GM23338 (cell line): ENCODE data around the gene MNX1. TPM values are rescaled to one million over a fixed set of nuclear protein-coding genes. Genes with fewer than 3 reads are reported as not detected.

Source experiments
- ATAC-seq: fragments of 200-7000 bp; cut with Tn5 transposase; 3 replicates; pipeline ENCODE4 v1.9.1; 2020
- DNase-seq: peaks from one replicate; pipeline ENCODE4 v3.0.0-alpha.2; 2015; ENCODE audit warnings: low spot score
- H2AFZ ChIP-seq: fragments of 200-600 bp; sonication (generic); 2 replicates; pipeline ENCODE4 v1.8.0; 2016; ENCODE audit warnings: antibody characterized with exemption, mild to moderate bottlenecking, moderate library complexity
- H3F3A ChIP-seq: fragments of 200-600 bp; sonication (generic); replicated peaks from 2 replicates; pipeline ENCODE4 v1.8.0; 2017; ENCODE audit warnings: antibody characterized with exemption, mixed run types, low read depth
- H3K27ac ChIP-seq: fragments of 200-600 bp; sonication (generic); 2 replicates; pipeline ENCODE4 v1.6.1; 2016; ENCODE audit warnings: low read depth
- H3K27me3 ChIP-seq: fragments of 200-600 bp; sonication (generic); 2 replicates; pipeline ENCODE4 v1.8.0; 2016; ENCODE audit warnings: mild to moderate bottlenecking, mixed run types, moderate library complexity; ENCODE audit not compliant: insufficient read depth
- H3K36me3 ChIP-seq: fragments of 200-600 bp; sonication (generic); 2 replicates; pipeline ENCODE4 v1.8.0; 2016; ENCODE audit warnings: mild to moderate bottlenecking; ENCODE audit not compliant: insufficient read depth
- H3K4me1 ChIP-seq: fragments of 200-600 bp; sonication (generic); 2 replicates; pipeline ENCODE4 v1.8.0; 2016; ENCODE audit warnings: mild to moderate bottlenecking, moderate library complexity; ENCODE audit not compliant: insufficient read depth
- H3K4me2 ChIP-seq: fragments of 200-600 bp; sonication (generic); 2 replicates; pipeline ENCODE4 v1.7.1; 2017; ENCODE audit warnings: mixed run types
- H3K4me3 ChIP-seq: fragments of 200-600 bp; sonication (generic); 2 replicates; pipeline ENCODE4 v1.6.1; 2016; ENCODE audit warnings: mixed run types
- H3K79me2 ChIP-seq: fragments of 200-600 bp; sonication (generic); replicated peaks from 2 replicates; pipeline ENCODE4 v1.8.0; 2017; ENCODE audit warnings: mild to moderate bottlenecking; ENCODE audit not compliant: insufficient read depth
- H3K9me2 ChIP-seq: fragments of 200-600 bp; sonication (generic); 2 replicates; pipeline ENCODE4 v1.8.0; 2017; ENCODE audit not compliant: insufficient read depth
- H4K20me1 ChIP-seq: fragments of 200-600 bp; sonication (generic); replicated peaks from 2 replicates; pipeline ENCODE4 v1.8.0; 2017; ENCODE audit warnings: mild to moderate bottlenecking; ENCODE audit not compliant: insufficient read depth
- H3K27ac Mint-ChIP-seq: 2 replicates; pipeline ENCODE4 v1.8.0; 2020; ENCODE audit warnings: inconsistent platforms, mild to moderate bottlenecking, moderate library complexity, mixed read lengths
- H3K27me3 Mint-ChIP-seq: 3 replicates; pipeline ENCODE4 v1.8.0; 2022; ENCODE audit warnings: low read depth, mild to moderate bottlenecking, moderate library complexity, mixed read lengths, inconsistent platforms; ENCODE audit not compliant: insufficient read depth, poor library complexity
- H3K36me3 Mint-ChIP-seq: 3 replicates; pipeline ENCODE4 v1.8.0; 2021; ENCODE audit warnings: low read depth, mild to moderate bottlenecking, inconsistent platforms, moderate library complexity, mixed read lengths
- H3K4me1 Mint-ChIP-seq: 3 replicates; pipeline ENCODE4 v1.8.0; 2020; ENCODE audit warnings: mild to moderate bottlenecking, inconsistent platforms, mixed read lengths
- H3K4me3 Mint-ChIP-seq: 3 replicates; pipeline ENCODE4 v1.8.0; 2021; ENCODE audit warnings: moderate library complexity, mild to moderate bottlenecking, inconsistent platforms, mixed read lengths
- H3K9me3 Mint-ChIP-seq: 3 replicates; pipeline ENCODE4 v1.8.0; 2020; ENCODE audit warnings: moderate library complexity, mild to moderate bottlenecking, inconsistent platforms, mixed read lengths
- ZNF114 ChIP-seq: fragments of 250-450 bp; sonication (Bioruptor Pico); IDR thresholded peaks from 2 replicates; pipeline ENCODE4 v1.5.0; 2020; ENCODE audit warnings: mild to moderate bottlenecking, moderate library complexity
- polyA plus RNA-seq: library from polyadenylated mRNA; unstranded; fragments of >200 nt; fragmentation: Nextera tagmentation; extraction: Ambion mirVana; gene quantifications from 2 replicates; pipeline ENCODE4 v1.2.1, GENCODE V29; 2016
- total RNA-seq: library from RNA; depleted of rRNA; stranded (reverse); fragments of >200 nt; shearing (Covaris generic); gene quantifications from 2 replicates; pipeline ENCODE4 v1.2.3, GENCODE V29; 2014; rRNA removed

MNX1 gene
- total and polyA plus RNA-seq, 2 experiments from 2014 or later = 0.14 to 0.24 TPM

- Histone ChIP-seq H3K27ac (no peak overlapping the region), H3K79me2 (peaks cover 76% of the 10 kb centered on the region), H3K4me2 (no peak overlapping the region), H3K4me3 (no peak overlapping the region), H3K27me3 (no peaks in the 10 kb centered on the region), H3K36me3 (peaks cover 51% of the 10 kb centered on the region), H4K20me1 (peaks cover 78% of the 10 kb centered on the region), H3F3A (no peaks in the 10 kb centered on the region), H3K4me1 (peaks cover 20% of the 10 kb centered on the region), H3K9me2 (no peaks in the 10 kb centered on the region), H2AFZ (no peak overlapping the region)
- no peak overlapping the region for H3K4me3 Mint-ChIP-seq
- peaks cover 3% of the 10 kb centered on the region; the same call in 2 of the 3 replicates for H3K9me3 Mint-ChIP-seq
- H3K4me1 Mint-ChIP-seq = peaks cover 22% of the 10 kb centered on the region
- TF ChIP-seq ZNF114 = no peak
- DNase-seq (no peak), ATAC-seq (no peak)
- H3K36me3 Mint-ChIP-seq = peaks cover 83% of the 10 kb centered on the region
- no peak overlapping the region; the same call in 1 of the 2 replicates for H3K27ac Mint-ChIP-seq
- H3K27me3 Mint-ChIP-seq = peaks cover 2% of the 10 kb centered on the region
Measured at GRCh38 chr7:156954941-156955340, 55.5 kb downstream of the MNX1 start.

Other genes starting within 250 kb of the MNX1 start
- 69.1 and 90.1 TPM in 2 replicates for gene LMBR1, start 117.5 kb downstream of the MNX1 start, total RNA-seq
- gene LMBR1, start 117.5 kb downstream of the MNX1 start, polyA plus RNA-seq = 20.6 and 21.8 TPM in 2 replicates
- gene NOM1, start 61.0 kb downstream of the MNX1 start, total RNA-seq = 33.1 and 36.5 TPM in 2 replicates
- 17.7 and 18.8 TPM in 2 replicates for gene NOM1, start 61.0 kb downstream of the MNX1 start, polyA plus RNA-seq
- 76.2 and 76.9 TPM in 2 replicates for gene UBE3C, start 128.3 kb upstream of the MNX1 start, total RNA-seq
- gene UBE3C, start 128.3 kb upstream of the MNX1 start, polyA plus RNA-seq = 13.6 and 16.8 TPM in 2 replicates